ENCODE data around the gene ASPM.

ASPM gene, protein sequence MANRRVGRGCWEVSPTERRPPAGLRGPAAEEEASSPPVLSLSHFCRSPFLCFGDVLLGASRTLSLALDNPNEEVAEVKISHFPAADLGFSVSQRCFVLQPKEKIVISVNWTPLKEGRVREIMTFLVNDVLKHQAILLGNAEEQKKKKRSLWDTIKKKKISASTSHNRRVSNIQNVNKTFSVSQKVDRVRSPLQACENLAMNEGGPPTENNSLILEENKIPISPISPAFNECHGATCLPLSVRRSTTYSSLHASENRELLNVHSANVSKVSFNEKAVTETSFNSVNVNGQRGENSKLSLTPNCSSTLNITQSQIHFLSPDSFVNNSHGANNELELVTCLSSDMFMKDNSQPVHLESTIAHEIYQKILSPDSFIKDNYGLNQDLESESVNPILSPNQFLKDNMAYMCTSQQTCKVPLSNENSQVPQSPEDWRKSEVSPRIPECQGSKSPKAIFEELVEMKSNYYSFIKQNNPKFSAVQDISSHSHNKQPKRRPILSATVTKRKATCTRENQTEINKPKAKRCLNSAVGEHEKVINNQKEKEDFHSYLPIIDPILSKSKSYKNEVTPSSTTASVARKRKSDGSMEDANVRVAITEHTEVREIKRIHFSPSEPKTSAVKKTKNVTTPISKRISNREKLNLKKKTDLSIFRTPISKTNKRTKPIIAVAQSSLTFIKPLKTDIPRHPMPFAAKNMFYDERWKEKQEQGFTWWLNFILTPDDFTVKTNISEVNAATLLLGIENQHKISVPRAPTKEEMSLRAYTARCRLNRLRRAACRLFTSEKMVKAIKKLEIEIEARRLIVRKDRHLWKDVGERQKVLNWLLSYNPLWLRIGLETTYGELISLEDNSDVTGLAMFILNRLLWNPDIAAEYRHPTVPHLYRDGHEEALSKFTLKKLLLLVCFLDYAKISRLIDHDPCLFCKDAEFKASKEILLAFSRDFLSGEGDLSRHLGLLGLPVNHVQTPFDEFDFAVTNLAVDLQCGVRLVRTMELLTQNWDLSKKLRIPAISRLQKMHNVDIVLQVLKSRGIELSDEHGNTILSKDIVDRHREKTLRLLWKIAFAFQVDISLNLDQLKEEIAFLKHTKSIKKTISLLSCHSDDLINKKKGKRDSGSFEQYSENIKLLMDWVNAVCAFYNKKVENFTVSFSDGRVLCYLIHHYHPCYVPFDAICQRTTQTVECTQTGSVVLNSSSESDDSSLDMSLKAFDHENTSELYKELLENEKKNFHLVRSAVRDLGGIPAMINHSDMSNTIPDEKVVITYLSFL (N-terminal part only)

DNA sequence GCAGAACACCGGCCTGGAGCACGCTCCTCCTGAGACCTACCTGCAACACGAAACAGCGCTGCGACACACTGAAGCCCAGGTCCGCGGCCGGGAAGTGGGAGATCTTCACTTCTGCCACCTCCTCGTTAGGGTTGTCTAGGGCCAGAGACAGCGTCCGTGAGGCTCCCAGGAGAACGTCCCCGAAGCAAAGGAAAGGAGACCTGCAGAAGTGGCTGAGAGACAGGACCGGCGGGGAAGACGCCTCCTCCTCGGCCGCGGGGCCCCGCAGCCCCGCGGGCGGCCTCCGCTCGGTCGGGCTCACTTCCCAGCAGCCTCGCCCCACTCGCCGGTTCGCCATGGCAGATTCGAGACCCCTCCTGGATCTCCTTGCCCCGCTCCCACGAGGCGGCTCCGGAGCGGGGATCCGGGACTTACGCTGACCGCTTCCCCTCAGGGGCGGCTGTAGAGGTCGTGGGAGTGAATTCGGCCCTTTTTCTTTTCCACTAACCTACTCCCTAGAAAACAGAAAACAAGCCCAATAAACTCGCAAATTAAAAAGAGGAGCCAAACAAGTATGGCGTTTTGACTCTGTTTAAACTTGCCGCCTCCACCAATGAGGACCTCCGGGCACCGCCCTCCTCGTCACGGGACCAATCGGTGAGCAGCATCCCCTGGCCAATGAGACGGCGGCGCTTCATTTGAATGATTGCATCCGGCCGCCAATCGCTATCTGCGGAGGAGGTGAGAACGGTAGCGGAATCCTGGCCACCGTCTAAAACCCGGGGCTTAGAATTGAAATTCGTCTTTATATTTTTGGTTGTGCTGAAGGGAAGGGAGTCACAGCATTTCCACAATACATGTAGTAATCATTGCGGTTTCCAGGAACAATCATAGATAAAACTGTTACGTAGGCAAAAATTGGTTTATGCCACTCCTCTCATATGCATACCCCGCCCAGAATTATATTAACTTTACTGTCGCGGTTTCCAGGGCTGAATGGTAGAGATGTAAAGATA, at the start of gene ASPM:
Gene ASPM (minus strand): TSS at position 569 of the 995 bp plus-strand sequence. CDS start 232 bp downstream, at position 337.
- peak; percentile 96 for DNase-seq (ENCODE audit: low spot score)

GRCh38 chr1:197195100-197195499, 48.6 kb upstream of the ASPM start:
- DNase-seq (ENCODE audit: low spot score): no peak

DNA sequence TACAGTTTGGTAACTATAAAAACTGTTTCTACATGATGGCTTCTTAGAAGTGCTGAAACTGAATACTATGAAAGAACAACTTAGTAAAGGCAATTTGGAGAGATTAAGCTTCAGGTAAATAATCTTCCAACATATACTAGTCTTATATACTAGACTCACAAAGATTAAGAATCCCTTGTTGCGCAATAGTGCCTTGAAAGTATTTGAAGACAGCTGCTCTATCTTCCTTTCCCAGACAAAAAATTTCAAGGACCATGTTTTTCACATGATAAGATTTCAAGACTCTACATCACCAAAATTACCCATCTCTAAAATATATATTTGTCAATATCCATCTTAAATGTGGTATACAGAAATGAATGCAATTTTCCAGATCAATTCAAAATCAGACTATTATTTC, 37.7 kb upstream of the ASPM start:
- no peak for DNase-seq (ENCODE audit: low spot score)

- DNase-seq (ENCODE audit: low spot score): no peak
Observed at GRCh38 chr1:197183195-197183748, 36.8 kb upstream of the ASPM start.

GRCh38 chr1:197182716-197183115, 36.2 kb upstream of the ASPM start:
- no peak for DNase-seq (ENCODE audit: low spot score)

- DNase-seq (ENCODE audit: low spot score): no peak
Observed at GRCh38 chr1:197181982-197182381, 35.5 kb upstream of the ASPM start.

- peak; percentile 31 for DNase-seq (ENCODE audit: low spot score)
Observed at GRCh38 chr1:197180252-197180878, 33.9 kb upstream of the ASPM start.

DNA sequence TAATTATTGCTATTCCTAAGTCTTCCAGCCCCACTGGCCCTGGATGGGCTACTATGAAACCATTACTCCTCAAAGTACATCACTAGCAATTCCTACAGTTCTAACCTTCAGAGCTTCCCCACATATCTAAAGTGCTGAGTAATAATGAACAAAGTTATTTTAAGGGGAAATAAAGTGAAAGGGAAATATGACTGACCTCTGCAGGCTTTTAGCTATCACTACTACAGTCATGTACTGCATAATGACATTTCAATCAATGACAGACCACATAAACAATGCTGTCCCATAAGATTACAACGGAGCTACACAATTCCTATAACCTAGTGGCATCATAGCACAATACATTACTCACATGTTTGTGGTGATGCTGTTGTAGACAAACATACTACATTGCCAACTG, 32.5 kb upstream of the ASPM start:
- no peak for DNase-seq (ENCODE audit: low spot score)

DNA sequence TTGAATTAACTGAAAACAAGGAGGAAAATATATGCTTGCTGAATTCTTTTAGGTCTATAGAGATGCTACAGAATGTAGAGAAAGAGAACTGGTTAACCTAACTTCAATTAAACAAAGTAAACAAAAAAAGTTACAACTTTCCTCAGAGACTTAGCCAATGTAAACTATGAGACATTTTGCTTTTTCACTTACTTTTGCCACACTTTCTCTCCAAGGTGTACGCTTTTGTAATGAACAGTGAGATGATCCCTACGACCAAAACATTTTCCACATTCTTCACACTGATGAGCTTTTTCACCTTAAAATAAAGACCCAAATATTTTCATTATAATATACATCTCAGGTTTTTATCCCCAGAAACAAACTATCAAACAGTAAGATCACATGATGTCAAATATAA, 28.3 kb upstream of the ASPM start:
- no peak for DNase-seq (ENCODE audit: low spot score)

DNA sequence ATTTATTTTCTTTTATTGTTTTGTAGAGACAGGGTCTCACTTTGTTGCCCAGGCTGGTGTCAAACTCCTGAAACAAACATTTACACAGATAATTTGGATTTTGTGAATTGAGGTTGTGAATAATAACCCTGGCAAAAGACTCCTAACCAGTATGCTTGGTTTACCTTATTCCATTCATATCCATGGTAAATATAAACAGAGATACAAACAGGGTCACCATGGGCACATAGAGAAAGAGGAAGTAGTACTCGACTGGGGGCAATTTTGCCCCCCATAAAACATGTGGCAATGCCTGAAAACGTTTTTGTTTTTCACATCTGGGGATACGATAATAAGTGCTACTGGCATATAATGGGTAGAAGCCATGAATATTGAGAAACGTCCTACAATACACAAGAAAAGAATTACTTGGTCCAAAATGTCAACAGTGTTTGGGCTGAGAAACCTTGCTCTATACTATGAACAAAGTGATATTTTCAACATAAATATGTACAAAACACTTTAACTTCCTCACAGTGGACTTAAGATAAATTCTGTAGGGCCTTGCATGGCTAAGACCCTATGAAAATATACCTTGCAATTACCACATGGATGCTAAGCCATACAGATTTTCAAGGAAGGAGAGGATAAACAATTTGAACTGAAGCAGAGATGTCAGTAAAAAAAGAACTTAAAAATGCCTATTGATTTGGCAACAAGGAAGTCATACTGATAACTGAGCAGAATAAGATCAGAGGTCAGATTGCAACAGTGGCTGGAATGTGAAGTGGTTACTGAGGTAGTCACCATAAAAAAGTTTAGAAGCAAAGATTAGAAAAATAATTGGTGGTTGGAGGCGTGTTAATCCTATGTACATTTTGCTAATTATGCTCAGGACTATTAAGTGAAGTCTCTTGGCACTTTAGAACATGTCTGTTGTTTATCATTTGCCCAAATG, 27.4 kb upstream of the ASPM start:
- DNase-seq (ENCODE audit: low spot score): no peak

GRCh38 chr1:197171531-197171930, 25.1 kb upstream of the ASPM start:
- DNase-seq (ENCODE audit: low spot score): no peak

GRCh38 chr1:197170538-197170937, 24.1 kb upstream of the ASPM start:
- DNase-seq (ENCODE audit: low spot score): no peak

DNA sequence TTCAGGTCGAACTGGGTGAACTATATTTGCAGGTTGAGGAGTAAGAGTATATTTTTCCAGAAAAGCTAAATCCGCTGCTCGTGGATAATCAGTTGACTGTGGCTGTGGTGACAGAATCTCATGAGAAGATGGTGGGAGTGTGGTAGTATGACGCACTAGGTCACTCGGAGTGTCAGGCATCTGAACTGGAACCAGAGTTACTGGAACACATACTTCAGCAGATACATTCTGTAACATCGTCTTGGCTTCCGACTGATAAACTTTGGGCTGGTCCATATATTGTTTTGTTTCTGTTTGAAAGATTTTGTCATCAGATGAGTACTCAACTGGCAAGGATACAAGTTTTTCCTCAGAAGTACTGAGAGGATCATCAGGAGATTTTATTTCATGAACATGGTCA, 13.0 kb upstream of the ASPM start:
- no peak for DNase-seq (ENCODE audit: low spot score)

DNA sequence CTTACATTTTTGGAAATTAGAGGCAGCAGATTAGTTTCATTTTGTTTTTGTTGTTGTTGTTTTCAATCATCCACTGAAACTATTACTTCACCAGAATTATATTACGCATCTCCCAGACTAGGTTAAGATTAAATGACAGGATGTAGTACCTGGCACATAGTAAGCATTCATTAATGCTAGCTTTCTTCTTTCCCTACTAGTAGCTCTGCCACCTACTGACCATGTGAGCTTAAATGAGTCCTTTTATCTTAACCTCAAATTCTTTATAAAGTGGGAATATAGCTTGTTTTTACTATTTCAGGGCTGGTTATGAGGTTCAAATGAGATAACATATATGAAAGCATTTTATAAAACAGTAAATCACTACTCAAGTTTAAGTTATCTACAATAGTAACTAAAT, 10.2 kb upstream of the ASPM start:
- no peak for DNase-seq (ENCODE audit: low spot score)

DNA sequence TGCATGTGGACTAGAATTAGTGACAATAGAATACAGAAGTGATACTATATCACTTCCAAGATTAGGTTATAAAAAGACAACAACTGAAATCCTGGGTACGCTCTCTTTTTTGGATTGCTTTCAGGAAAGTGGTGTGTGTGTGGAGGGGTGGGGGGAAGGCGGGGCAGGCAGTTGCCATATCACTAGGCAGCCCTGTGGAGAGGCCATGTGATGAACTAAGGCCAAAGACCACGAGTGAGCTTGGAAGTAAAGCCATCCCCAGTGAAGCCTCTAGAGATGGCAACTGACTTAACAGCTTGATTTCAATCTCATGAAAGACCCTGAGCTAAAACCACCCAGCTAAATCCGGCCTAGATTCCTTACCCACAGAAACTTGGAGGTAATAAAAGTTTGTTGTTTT, 6.2 kb upstream of the ASPM start:
- DNase-seq (ENCODE audit: low spot score): no peak

DNA sequence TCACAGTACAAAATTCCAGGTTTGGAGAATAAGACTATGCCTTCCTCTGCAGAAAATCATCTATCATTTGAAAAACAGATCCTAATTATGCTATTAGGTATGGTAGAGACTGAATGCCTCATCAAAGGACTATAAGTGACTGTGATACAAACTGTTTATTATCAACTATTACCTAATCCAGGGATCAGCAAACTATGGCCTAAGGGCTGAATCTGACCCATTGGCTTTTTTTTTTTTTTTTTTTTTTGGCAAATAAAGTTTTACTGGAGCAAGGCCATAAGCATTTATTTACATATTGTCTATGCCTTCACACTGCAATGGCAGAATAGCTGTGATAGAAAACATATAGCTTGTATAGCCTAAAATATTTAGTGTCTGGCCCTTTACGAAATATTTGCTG, 4.7 kb upstream of the ASPM start:
- DNase-seq (ENCODE audit: low spot score): no peak

DNA sequence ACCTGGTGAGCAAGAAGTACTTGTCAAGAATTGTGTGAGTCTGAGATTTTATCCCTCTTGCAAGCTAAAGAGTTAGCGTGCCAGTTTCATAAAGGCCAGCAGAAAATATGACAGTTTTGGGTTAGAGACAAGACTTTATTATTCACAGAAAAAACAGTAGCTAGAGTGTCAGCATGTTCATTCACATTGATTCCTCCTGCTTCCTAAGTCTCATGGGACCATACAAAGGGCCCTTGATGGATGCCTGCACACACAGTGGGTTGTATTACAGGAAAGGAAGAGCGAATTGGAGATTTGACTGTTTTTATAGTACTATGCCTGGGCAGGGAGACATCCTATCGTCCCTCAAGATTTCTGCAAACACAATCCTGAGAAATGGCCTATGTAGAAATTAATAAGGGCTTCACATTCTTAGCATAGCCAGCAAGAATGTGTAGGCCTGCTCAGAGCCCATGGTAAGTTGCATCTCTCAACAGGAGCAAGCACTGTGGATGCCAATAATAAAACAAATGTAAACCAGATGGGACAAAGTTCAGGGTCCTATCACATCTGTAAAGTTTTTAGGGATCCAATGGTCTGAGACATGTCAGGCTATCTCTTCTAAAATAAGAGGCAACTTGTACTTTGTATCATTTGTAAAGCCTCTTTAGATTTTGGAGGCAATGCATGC, 4.0 kb upstream of the ASPM start:
- DNase-seq (ENCODE audit: low spot score): no peak

- DNase-seq (ENCODE audit: low spot score): no peak
Observed at GRCh38 chr1:197149340-197149739, 2.9 kb upstream of the ASPM start.

Data from activated CD4-positive, alpha-beta T cell treated with anti-CD3 and anti-CD28 coated beads, Interleukin-2, Interleukin-4, amounts not matched to agents 100 ng/mL and 50 ng/mL, durations not matched to agents 16 hours and 8 hours (primary cell).